NB4 (cell line): ENCODE data around the gene TBX6.
"Not testable (repeated sequence)": the region's sequence is repeated elsewhere in the genome, so short reads cannot be mapped to it uniquely, and the experiment has no call there.

Source experiments
- DNase-seq: peaks from one replicate; pipeline ENCODE4 v3.0.0; 2010; ENCODE audit warnings: low read depth
- H3K4me3 ChIP-seq: one replicate; pipeline ENCODE4 v1.5.1; 2011; ENCODE audit warnings: mild to moderate bottlenecking, low read depth, low read length, moderate library complexity
- MYC ChIP-seq: IDR thresholded peaks from 2 replicates; pipeline ENCODE4 v1.6.1; 2011; ENCODE audit warnings: low read depth, low read length
- POLR2A ChIP-seq: IDR thresholded peaks from 2 replicates; pipeline ENCODE4 v1.6.1; 2011; ENCODE audit warnings: mild to moderate bottlenecking; ENCODE audit not compliant: insufficient read length; ENCODE audit errors: extremely low read depth
- TF ChIP-seq, protein P1 (sequence below): IDR thresholded peaks from 2 replicates; pipeline ENCODE4 v1.6.1; 2011; ENCODE audit warnings: low read depth, low read length
- TF ChIP-seq, protein P2 (sequence below): IDR thresholded peaks from one replicate; pipeline ENCODE4 v1.5.1; 2012; ENCODE audit warnings: low read depth, low read length

TBX6 gene

GRCh38 chr16:30120340-30121105 lies 28.8 kb upstream of the TBX6 start:
- no peak for DNase-seq
- no peak overlapping the region for H3K4me3 ChIP-seq
- TF ChIP-seq, protein P1, sequence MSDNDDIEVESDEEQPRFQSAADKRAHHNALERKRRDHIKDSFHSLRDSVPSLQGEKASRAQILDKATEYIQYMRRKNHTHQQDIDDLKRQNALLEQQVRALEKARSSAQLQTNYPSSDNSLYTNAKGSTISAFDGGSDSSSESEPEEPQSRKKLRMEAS = no peak
- TF ChIP-seq MYC = no peak
- TF ChIP-seq, protein P2, sequence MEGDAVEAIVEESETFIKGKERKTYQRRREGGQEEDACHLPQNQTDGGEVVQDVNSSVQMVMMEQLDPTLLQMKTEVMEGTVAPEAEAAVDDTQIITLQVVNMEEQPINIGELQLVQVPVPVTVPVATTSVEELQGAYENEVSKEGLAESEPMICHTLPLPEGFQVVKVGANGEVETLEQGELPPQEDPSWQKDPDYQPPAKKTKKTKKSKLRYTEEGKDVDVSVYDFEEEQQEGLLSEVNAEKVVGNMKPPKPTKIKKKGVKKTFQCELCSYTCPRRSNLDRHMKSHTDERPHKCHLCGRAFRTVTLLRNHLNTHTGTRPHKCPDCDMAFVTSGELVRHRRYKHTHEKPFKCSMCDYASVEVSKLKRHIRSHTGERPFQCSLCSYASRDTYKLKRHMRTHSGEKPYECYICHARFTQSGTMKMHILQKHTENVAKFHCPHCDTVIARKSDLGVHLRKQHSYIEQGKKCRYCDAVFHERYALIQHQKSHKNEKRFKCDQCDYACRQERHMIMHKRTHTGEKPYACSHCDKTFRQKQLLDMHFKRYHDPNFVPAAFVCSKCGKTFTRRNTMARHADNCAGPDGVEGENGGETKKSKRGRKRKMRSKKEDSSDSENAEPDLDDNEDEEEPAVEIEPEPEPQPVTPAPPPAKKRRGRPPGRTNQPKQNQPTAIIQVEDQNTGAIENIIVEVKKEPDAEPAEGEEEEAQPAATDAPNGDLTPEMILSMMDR = no peak
- no peak for TF ChIP-seq POLR2A

DNA sequence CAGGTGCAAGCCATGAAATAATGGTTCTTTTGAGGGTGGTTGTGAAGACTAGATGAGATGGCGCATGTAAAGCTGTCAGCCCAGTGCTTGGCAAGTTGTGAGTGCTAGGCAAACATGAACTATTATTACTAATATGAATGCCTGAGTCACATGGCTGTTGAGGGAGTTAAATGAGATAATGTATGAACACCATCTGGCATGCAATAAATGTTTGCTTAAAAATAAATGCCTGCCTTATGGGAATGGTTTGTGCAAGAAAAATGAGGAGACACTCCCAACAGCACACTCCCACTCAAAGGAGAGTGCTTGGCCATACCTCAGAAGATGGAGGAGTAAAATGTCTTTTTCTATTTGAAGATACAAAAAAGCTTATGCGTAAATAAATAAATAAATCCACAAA lies 27.7 kb upstream of the TBX6 start:
- DNase-seq = no peak
- TF ChIP-seq, protein P1 = no peak
- TF ChIP-seq, protein P2 = no peak
- TF ChIP-seq POLR2A = no peak
- no peak for TF ChIP-seq MYC
- no peak overlapping the region for H3K4me3 ChIP-seq

DNA sequence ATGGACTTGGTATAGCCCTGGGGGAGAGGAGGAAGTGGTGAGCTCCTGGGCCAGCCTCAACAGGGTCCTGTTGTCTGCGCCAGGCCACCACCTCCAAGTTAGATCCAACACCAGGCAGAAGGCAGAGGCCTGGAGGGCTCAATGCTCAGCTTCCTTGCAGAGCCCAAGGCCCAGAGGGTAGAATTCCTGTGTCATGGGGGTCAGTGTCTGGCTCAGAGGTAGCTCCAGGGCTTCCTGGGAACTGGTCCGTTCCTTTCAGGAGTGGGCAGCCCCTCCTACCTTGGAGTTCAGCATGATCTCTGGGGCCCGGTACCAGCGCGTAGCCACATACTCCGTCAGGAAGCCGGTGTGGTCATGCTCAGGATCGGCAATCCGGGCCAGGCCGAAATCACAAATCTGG lies 26.0 kb upstream of the TBX6 start:
- TF ChIP-seq, protein P1 = no peak
- TF ChIP-seq, protein P2 = no peak
- TF ChIP-seq MYC (no peak), POLR2A (no peak)
- DNase-seq = no peak
- H3K4me3 ChIP-seq = no peak overlapping the region

DNA sequence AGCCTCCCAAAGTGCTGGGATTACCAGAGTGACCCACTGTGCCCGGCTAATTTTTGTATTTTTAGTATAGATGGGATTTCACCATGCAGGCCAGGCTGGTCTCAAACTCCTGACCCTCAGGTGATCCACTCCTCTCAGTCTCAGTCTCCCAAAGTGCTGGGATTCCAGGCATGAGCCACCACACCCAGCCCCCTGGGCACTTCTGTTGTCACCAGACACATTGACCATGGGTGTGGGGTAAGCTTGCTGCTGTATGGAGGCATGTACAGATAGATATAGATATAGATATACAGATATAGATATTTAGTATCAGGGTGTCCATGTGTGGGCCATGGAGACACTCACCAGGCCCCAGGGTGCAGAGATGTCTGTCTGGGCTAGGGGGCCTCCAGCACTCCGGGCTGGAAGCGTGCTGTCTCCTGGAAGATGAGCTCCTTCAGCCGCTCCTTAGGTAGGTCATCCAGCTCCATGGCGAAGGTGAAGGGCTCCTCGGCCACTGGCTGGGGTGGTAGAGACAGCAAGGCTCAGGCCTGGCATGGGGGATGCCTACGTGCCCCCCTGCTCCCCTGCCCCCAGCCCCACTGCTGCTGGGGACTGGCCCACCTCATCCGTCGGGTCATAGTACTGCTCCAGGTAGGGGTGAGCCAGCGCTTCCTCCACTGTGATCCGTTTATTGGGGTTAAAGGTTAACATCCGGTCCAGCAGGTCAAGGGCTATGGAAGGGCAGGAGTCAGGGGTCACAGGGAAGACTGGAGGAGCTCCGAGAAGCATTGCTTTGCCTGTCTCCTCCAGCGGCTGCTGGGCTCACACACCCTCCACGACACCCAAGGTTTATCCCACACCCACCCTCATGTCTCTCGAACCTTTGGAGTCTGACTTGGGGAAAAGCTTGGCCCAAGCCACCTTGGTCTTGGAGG lies 24.8 kb upstream of the TBX6 start:
- no peak overlapping the region for H3K4me3 ChIP-seq
- TF ChIP-seq, protein P1 = no peak
- TF ChIP-seq, protein P2 = no peak
- no peak for TF ChIP-seq POLR2A
- TF ChIP-seq MYC = no peak
- no peak for DNase-seq

DNA sequence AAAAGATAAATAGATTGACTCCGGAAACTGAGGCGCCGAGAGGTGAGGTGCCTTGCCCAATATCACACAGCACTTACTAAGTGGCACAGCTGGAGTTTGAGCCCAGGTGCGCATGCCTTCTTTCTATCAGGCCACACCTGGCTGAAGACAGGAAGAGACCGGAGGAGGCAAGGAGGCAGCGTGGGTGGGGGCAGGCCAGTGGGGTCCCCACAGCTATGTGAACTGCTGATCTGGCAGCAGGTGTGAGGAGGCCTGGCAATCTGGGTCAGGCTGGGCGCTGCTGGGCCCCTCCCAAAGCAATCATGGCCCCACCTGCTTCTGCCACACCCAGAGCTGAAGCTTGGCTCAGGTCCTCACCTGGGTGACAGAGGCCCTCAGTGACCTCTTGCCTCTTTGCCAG lies 23.5 kb upstream of the TBX6 start:
- DNase-seq = no peak
- no peak for TF ChIP-seq MYC
- TF ChIP-seq, protein P2 = no peak
- TF ChIP-seq, protein P1 = no peak
- no peak for TF ChIP-seq POLR2A
- no peak overlapping the region for H3K4me3 ChIP-seq

DNA sequence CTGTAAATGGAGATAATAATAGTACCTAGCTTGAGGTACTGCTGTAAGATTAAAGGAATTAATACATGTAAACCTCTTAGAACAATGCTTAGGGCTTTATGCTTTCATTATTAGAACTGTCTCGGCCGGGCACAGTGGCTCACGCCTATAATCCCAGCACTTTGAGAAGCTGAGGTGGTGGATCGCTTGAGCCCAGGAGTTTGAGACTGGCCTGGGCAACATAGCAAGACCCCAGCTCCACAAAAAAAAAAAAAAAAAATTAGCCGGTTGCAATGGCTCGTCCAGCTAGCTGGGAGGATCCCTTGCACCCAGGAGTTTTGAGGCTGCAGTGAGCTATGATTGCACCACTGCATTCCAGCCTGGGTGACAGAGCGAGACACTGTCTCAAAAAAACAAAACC lies 23.1 kb upstream of the TBX6 start:
- H3K4me3 ChIP-seq, DNase-seq: not testable (repeated sequence)
